MM.1S (cell line): ENCODE results near the gene F7.

ENCODE experiments used
- DNase-seq: peaks from one replicate; pipeline ENCODE4 v3.0.0-alpha.2; 2015
- H2AFZ ChIP-seq: fragments of 300-600 bp; sonication (generic); 2 replicates; pipeline ENCODE4 v1.6.0; 2016; ENCODE audit warnings: antibody characterized with exemption, low read length
- H3F3A ChIP-seq: fragments of 300-600 bp; sonication (generic); 2 replicates; pipeline ENCODE4 v1.6.1; 2016; ENCODE audit warnings: mild to moderate bottlenecking, antibody characterized with exemption, low read length, moderate library complexity, mixed read lengths; ENCODE audit not compliant: insufficient read depth
- H3K27ac ChIP-seq: fragments of 300-600 bp; sonication (generic); 2 replicates; pipeline ENCODE4 v1.5.1; 2016; ENCODE audit warnings: mild to moderate bottlenecking, low read length
- H3K27me3 ChIP-seq: fragments of 300-600 bp; sonication (generic); replicated peaks from 2 replicates; pipeline ENCODE4 v1.6.0; 2016; ENCODE audit warnings: low read length; ENCODE audit not compliant: insufficient read depth
- H3K36me3 ChIP-seq: fragments of 300-600 bp; sonication (generic); replicated peaks from 2 replicates; pipeline ENCODE4 v1.6.1; 2016; ENCODE audit warnings: mild to moderate bottlenecking, low read length, mixed read lengths; ENCODE audit not compliant: insufficient read depth
- H3K4me1 ChIP-seq: fragments of 300-600 bp; sonication (generic); 2 replicates; pipeline ENCODE4 v1.6.1; 2016; ENCODE audit warnings: low read length, mixed read lengths
- H3K4me2 ChIP-seq: fragments of 300-600 bp; sonication (generic); 2 replicates; pipeline ENCODE4 v1.6.0; 2016; ENCODE audit warnings: low read depth, low read length
- H3K4me3 ChIP-seq: fragments of 300-600 bp; sonication (generic); 2 replicates; pipeline ENCODE4 v1.5.1; 2016; ENCODE audit warnings: low read length, mixed read lengths
- H3K79me2 ChIP-seq: fragments of 300-600 bp; sonication (generic); 2 replicates; pipeline ENCODE4 v1.6.1; 2016; ENCODE audit warnings: mixed run types, low read length, mixed read lengths
- H3K9ac ChIP-seq: fragments of 300-600 bp; sonication (generic); 2 replicates; pipeline ENCODE4 v1.6.1; 2016; ENCODE audit warnings: low read length, mixed read lengths
- H3K9me2 ChIP-seq: fragments of 300-600 bp; sonication (generic); replicated peaks from 2 replicates; pipeline ENCODE4 v1.6.1; 2016; ENCODE audit warnings: mild to moderate bottlenecking, low read length, mixed read lengths; ENCODE audit not compliant: insufficient read depth
- H3K9me3 ChIP-seq: fragments of 300-600 bp; sonication (generic); replicated peaks from 2 replicates; pipeline ENCODE4 v1.6.1; 2016; ENCODE audit warnings: mild to moderate bottlenecking, low read length, mixed read lengths; ENCODE audit not compliant: insufficient read depth
- H4K20me1 ChIP-seq: fragments of 300-600 bp; sonication (generic); 2 replicates; pipeline ENCODE4 v1.6.1; 2016; ENCODE audit warnings: mild to moderate bottlenecking, low read length, moderate library complexity, mixed read lengths; ENCODE audit not compliant: insufficient read depth
- CTCF ChIP-seq: fragments of 300-600 bp; sonication (generic); IDR thresholded peaks from 2 replicates; pipeline ENCODE4 v1.5.1; 2016; ENCODE audit warnings: antibody characterized with exemption, low read length, mixed read lengths
- EZH2 ChIP-seq: fragments of 300-600 bp; sonication (generic); optimal IDR thresholded peaks from 2 replicates; pipeline ENCODE3; 2017; ENCODE audit warnings: low read depth, mild to moderate bottlenecking, antibody characterized with exemption, low read length, mixed read lengths
- EZH2phosphoT487 ChIP-seq: fragments of 300-600 bp; sonication (generic); IDR thresholded peaks from 2 replicates; pipeline ENCODE4 v1.6.1; 2018; ENCODE audit warnings: antibody characterized with exemption, low read length

F7 gene

GRCh38 chr13:113089693-113090414, 15.7 kb upstream of the F7 start:
- no peak overlapping the region for H3K27ac ChIP-seq
- H3K9me2 ChIP-seq: no peaks in the 10 kb centered on the region
- H3K79me2 ChIP-seq: no peaks in the 10 kb centered on the region
- no peaks in the 10 kb centered on the region for H4K20me1 ChIP-seq
- H3K9me3 ChIP-seq: no peaks in the 10 kb centered on the region
- no peaks in the 10 kb centered on the region for H3K36me3 ChIP-seq
- TF ChIP-seq EZH2: no peak
- TF ChIP-seq CTCF: no peak
- TF ChIP-seq EZH2phosphoT487: no peak
- no peak overlapping the region for H3K9ac ChIP-seq
- no peaks in the 10 kb centered on the region for H3F3A ChIP-seq
- H3K4me2 ChIP-seq: no peak overlapping the region
- H3K27me3 ChIP-seq: peaks cover 90% of the 10 kb centered on the region
- H3K4me1 ChIP-seq: no peaks in the 10 kb centered on the region
- no peak overlapping the region for H2AFZ ChIP-seq
- DNase-seq: no peak
- no peak overlapping the region for H3K4me3 ChIP-seq

- H3K9me3 ChIP-seq: no peaks in the 10 kb centered on the region
- H3K79me2 ChIP-seq: no peaks in the 10 kb centered on the region
- H3F3A ChIP-seq: no peaks in the 10 kb centered on the region
- H3K9ac ChIP-seq: no peak overlapping the region
- no peaks in the 10 kb centered on the region for H4K20me1 ChIP-seq
- no peak for DNase-seq
- no peaks in the 10 kb centered on the region for H3K36me3 ChIP-seq
- H3K9me2 ChIP-seq: no peaks in the 10 kb centered on the region
- H2AFZ ChIP-seq: no peak overlapping the region
- peaks cover 94% of the 10 kb centered on the region for H3K27me3 ChIP-seq
- TF ChIP-seq CTCF (no peak), EZH2phosphoT487 (no peak), EZH2 (no peak)
- H3K4me3 ChIP-seq: no peak overlapping the region
- H3K27ac ChIP-seq: no peak overlapping the region
- H3K4me1 ChIP-seq: no peaks in the 10 kb centered on the region
- H3K4me2 ChIP-seq: no peak overlapping the region
Measured at GRCh38 chr13:113090415-113090770, 15.2 kb upstream of the F7 start.

- Histone ChIP-seq H3K27me3 (peaks cover 97% of the 10 kb centered on the region), H3K9me3 (no peaks in the 10 kb centered on the region), H3K4me3 (no peak overlapping the region), H3K36me3 (no peaks in the 10 kb centered on the region), H3K9me2 (no peaks in the 10 kb centered on the region), H4K20me1 (no peaks in the 10 kb centered on the region), H3K4me1 (no peaks in the 10 kb centered on the region), H3F3A (no peaks in the 10 kb centered on the region), H2AFZ (no peak overlapping the region), H3K79me2 (no peaks in the 10 kb centered on the region), H3K27ac (no peak overlapping the region), H3K9ac (no peak overlapping the region), H3K4me2 (no peak overlapping the region)
- TF ChIP-seq CTCF (no peak), EZH2 (no peak), EZH2phosphoT487 (no peak)
- DNase-seq: no peak
Measured at GRCh38 chr13:113090806-113091205, 14.8 kb upstream of the F7 start.
